ENCODE data around the gene RLN1. TPM values are rescaled to one million over a fixed set of nuclear protein-coding genes. Genes with fewer than 3 reads are reported as not detected.

The RLN1 gene
- total and polyA plus RNA-seq, 2 experiments from 2014 or later: 1.2 to 3.0 TPM

DNA sequence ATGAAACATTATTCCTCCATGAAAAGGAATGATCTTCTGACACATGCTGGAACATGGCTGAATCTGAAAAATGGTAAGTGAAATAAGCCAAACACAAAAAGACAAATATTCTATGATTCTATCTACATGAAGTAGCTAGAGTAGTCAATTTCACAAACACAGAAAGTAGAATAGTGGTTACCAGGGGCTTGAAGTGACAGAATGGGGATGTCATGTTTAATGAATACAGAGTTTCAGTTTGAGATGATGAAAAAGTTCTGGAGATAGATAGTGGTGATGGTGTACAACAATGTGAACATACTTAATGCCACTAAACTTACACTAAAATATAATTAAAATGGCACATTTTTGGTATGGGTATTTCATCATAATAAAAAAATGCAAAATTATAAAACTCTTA is 53.4 kb downstream of the RLN1 start (continued):
- TF ChIP-seq REST (IDR thresholded peaks at IDR 0.05; ENCODE audit: unreplicated experiment): no peak
- TF ChIP-seq, protein P1, sequence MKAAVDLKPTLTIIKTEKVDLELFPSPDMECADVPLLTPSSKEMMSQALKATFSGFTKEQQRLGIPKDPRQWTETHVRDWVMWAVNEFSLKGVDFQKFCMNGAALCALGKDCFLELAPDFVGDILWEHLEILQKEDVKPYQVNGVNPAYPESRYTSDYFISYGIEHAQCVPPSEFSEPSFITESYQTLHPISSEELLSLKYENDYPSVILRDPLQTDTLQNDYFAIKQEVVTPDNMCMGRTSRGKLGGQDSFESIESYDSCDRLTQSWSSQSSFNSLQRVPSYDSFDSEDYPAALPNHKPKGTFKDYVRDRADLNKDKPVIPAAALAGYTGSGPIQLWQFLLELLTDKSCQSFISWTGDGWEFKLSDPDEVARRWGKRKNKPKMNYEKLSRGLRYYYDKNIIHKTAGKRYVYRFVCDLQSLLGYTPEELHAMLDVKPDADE (IDR thresholded peaks at IDR 0.05): no peak
- TF ChIP-seq EZH2phosphoT487 (IDR thresholded peaks at IDR 0.05; ENCODE audit: unreplicated experiment): no peak

Small RNA genes lying within 50 kb of the gene (small RNA-seq; reads per million reads assigned to genes)
- gene AL135786.1 (ENCODE audit: low replicate concordance) (not detected), gene HMGN2P31 (ENCODE audit: low replicate concordance) (not detected)

Other genes with a start within 250 kb of the RLN1 start
- not detected in 2 replicates for gene INSL6, start 154.2 kb downstream of the RLN1 start, total RNA-seq (2014; rRNA removed; shearing (Covaris generic))
- gene INSL6, start 154.2 kb downstream of the RLN1 start, polyA plus RNA-seq (2016; fragmentation: Nextera tagmentation; extraction: Ambion mirVana): 0.19 TPM in 1 of 2 replicates, not detected in the other
- not detected in 2 replicates for gene INSL4, start 108.5 kb downstream of the RLN1 start, total RNA-seq (2014; rRNA removed; shearing (Covaris generic))
- gene INSL4, start 108.5 kb downstream of the RLN1 start, polyA plus RNA-seq (2016; fragmentation: Nextera tagmentation; extraction: Ambion mirVana): not detected in 2 replicates
- 4.0 and 4.7 TPM in 2 replicates for gene RLN2, start 35.2 kb downstream of the RLN1 start, total RNA-seq (2014; rRNA removed; shearing (Covaris generic))
- gene RLN2, start 35.2 kb downstream of the RLN1 start, polyA plus RNA-seq (2016; fragmentation: Nextera tagmentation; extraction: Ambion mirVana): 9.5 and 10.6 TPM in 2 replicates
- gene PLGRKT, start 98.0 kb upstream of the RLN1 start, total RNA-seq (2014; rRNA removed; shearing (Covaris generic)): 13.1 and 18.2 TPM in 2 replicates
- 31.5 and 33.1 TPM in 2 replicates for gene PLGRKT, start 98.0 kb upstream of the RLN1 start, polyA plus RNA-seq (2016; fragmentation: Nextera tagmentation; extraction: Ambion mirVana)
- gene CD274, start 110.7 kb upstream of the RLN1 start, total RNA-seq (2014; rRNA removed; shearing (Covaris generic)): not detected in 2 replicates
- gene CD274, start 110.7 kb upstream of the RLN1 start, polyA plus RNA-seq (2016; fragmentation: Nextera tagmentation; extraction: Ambion mirVana): 0.17 TPM in 1 of 2 replicates, not detected in the other
- gene PDCD1LG2, start 170.7 kb upstream of the RLN1 start, total RNA-seq (2014; rRNA removed; shearing (Covaris generic)): not detected in 2 replicates
- not detected in 2 replicates for gene PDCD1LG2, start 170.7 kb upstream of the RLN1 start, polyA plus RNA-seq (2016; fragmentation: Nextera tagmentation; extraction: Ambion mirVana)